HT1080 (cell line): ENCODE data around the gene LTB4R. TPM values are rescaled to one million over a fixed set of nuclear protein-coding genes. Genes with fewer than 3 reads are reported as not detected.
A peak's percentile ranks its signal among the peaks of the same experiment; 100 is the strongest.

Experiments
- DNase-seq: peaks from one replicate; pipeline ENCODE4 v3.0.0-alpha.2; 2015; ENCODE audit warnings: low read depth
- total RNA-seq: library from RNA; depleted of rRNA; stranded (reverse); fragments of >200 nt; shearing (Covaris generic); gene quantifications from 2 replicates; pipeline ENCODE4 v1.2.3, GENCODE V29; 2014

LTB4R gene
- total RNA-seq, 1 experiment from 2014 or later, result 3.8 TPM

- peak; percentile 83 for DNase-seq
Measured at GRCh38 chr14:24299255-24300191, 11.8 kb upstream of the LTB4R start, which contains the start of the genes DHRS1 and NOP9. DHRS1 (minus strand) TSS chr14:24299780; CDS start chr14:24299106, 674 bp downstream. NOP9 (plus strand) TSS chr14:24299850; CDS start chr14:24299955, 105 bp downstream.

GRCh38 chr14:24300326-24300980, 10.8 kb upstream of the LTB4R start:
- DNase-seq, result no peak

GRCh38 chr14:24304019-24304387, 7.3 kb upstream of the LTB4R start:
- no peak for DNase-seq

GRCh38 chr14:24307156-24307574, 4.1 kb upstream of the LTB4R start:
- DNase-seq, result no peak

- DNase-seq, result peak; percentile 56
Measured at GRCh38 chr14:24307575-24308341, 3.5 kb upstream of the LTB4R start, which contains the start of gene CIDEB. CIDEB (minus strand) TSS chr14:24307977; CDS start chr14:24307858, 119 bp downstream.

GRCh38 chr14:24308342-24309124, 2.8 kb upstream of the LTB4R start:
- DNase-seq, result no peak

GRCh38 chr14:24309538-24310264, 1.6 kb upstream of the LTB4R start, which contains the start of gene LTB4R2:
LTB4R2 (plus strand) TSS chr14:24310140; CDS start chr14:24310665, 525 bp downstream.
- DNase-seq, result no peak

- DNase-seq, result no peak
Measured at GRCh38 chr14:24310265-24310645, 1.0 kb upstream of the LTB4R start.

- no peak for DNase-seq
Measured at GRCh38 chr14:24311837-24312615, 724 bp downstream of the LTB4R start.

GRCh38 chr14:24312736-24313507, 1.6 kb downstream of the LTB4R start:
- DNase-seq, result peak; percentile 77

- no peak for DNase-seq
Measured at GRCh38 chr14:24313913-24314312, 2.6 kb downstream of the LTB4R start.

- DNase-seq, result no peak
Measured at GRCh38 chr14:24314377-24315193, 3.3 kb downstream of the LTB4R start.

- no peak for DNase-seq
Measured at GRCh38 chr14:24315243-24315806, 4.0 kb downstream of the LTB4R start.

GRCh38 chr14:24315807-24316596, 4.7 kb downstream of the LTB4R start:
- no peak for DNase-seq

GRCh38 chr14:24316597-24316950, 5.3 kb downstream of the LTB4R start:
- DNase-seq, result no peak
